Ecto neural progenitor cell (in vitro differentiated cells): ENCODE data around the gene NDNF.

Experiments used
- DNase-seq: peaks from one replicate; pipeline ENCODE4 v3.0.0-alpha.2; 2018; ENCODE audit warnings: low spot score

Gene NDNF

DNA sequence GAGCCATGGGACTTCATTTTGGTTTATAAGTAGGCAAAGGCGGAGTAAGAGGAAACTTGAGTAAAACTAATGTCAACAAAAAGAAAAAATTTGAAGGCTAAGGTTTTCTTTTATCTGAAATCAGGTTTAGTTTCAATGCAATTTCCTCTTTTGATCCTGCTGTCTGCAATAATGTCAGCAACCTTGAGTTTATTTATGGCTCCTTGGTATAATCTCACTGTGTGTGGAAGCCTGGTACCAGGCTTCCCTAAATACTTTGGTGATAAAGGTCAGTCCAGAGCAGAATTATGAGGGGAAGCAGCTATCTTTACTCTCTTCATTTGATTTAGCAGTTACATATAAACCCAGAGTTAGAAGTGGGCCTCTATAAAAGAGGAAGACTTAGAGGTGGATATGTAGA is 57.8 kb downstream of the NDNF start:
- no peak for DNase-seq

- DNase-seq = no peak
Observed at GRCh38 chr4:121011780-121012340, 60.5 kb downstream of the NDNF start.

DNA sequence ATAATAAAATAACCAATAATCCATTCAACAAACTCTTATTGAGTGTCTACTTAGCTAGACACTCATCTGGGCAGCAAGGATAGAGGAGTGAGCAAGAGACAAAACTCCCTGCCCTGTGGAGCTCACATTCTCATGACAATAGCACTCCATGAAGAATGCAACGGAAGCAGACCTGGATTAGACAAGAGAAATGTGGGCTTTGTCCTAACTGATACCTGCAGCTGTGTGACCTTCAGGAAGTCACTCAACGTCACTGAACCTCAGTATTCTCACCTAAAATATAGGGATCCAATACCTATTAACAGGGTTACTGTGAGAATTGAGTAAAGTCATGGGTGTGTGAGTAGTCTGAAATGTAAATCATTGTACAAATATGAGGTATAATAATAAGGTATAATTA is 61.2 kb downstream of the NDNF start:
- no peak for DNase-seq

GRCh38 chr4:121009578-121010478 is 62.5 kb downstream of the NDNF start:
- no peak for DNase-seq

DNA sequence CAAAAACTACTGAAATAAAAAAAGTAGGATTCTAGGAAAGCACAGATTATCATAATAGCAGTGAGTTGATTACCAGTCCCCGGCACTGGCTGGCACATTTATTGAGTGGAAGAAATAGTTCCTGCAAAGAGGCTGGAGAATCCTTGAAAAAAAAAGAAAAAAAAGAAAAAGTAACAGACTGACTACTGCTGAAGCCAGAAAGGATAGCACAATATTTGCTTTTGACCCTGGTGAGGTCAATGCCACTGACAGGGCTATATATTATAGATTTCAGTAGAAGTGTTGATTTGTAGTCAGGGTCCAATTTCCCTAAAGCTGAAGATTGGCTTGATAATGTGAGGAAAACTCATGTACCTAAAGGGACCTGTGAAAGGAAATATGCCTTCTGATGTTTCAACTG is 64.7 kb downstream of the NDNF start:
- no peak for DNase-seq

DNA sequence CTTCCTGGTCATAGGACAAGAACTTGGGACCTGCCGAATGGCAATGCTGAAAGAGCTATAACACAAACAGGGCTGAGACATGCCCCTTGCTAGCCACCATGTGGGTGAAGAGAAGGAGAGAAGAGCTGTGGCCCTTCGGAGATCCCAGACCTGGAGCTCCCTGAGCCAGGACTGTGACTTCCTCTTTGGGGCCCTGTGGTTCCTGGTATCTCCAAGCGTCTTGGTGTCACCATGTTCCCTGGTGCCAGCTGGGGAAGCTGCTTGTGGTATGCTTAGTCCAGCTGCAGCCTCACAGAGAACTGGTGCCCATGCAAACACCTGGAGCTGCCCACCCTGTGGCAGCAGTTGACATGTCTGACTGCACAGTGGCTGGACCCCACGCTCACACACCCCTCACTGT is 68.5 kb downstream of the NDNF start:
- DNase-seq = no peak

DNA sequence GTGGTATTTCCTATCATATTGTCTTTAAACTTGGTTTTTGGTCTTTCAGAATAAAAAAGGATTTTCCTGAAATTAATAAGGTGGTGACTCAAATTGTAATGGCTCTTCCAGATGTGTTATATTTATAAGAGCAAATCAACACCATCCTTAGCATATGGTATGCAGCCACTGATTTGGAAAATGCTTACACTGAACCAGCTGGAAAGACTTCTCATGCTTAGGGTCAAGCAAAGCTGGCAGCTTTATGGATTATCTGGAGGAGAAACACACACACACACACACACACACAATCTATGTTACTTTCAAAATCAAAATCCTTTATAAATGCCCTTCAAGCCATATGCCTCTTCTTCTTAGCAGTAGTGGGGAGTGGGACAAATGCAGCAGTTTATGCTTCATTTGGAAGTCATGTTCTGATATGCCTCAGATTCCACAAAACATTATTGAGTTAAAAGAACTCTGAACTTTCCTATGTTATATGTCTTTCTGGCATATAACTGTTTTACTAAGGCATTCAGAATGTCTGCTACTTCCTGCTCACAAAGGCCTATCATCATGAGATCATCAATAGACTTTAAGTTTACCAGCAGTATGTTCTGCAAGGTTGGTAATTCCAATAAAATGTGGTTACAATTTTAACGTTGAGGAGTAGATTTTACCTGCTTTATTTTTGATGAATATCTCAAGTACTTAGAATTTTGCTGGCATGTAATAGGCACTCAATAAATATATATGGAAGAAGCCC is 76.9 kb downstream of the NDNF start:
- no peak for DNase-seq

GRCh38 chr4:120994521-120994920 is 77.8 kb downstream of the NDNF start:
- no peak for DNase-seq

DNA sequence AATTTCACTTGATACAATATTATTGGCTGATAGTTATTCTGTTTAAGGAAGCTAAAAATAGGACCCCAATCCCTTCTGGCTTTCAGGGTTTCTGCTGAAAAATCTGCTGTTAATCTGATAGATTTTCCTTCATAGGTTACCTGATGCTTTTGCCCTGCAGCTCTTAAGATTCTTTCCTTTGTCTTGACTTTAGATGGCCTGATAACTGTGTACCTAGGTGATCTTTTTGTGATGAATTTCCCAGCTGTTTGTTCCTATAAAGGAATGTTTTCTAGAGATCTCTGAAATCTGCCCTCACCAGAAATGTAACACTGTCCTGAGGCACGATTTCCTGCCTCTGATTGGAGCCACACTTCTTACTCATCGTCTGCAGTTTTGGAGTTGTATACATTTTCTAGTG is 80.5 kb downstream of the NDNF start:
- no peak for DNase-seq

- DNase-seq = no peak
Observed at GRCh38 chr4:120990246-120990645, 82.1 kb downstream of the NDNF start.
